Activated T-helper 9 cell treated with anti-CD3 and anti-CD28 coated beads, Interleukin-2, amount 50 U/mL, for 16 hours (primary cell): Measurements from ENCODE around the gene HEATR9.

Experiments used
- DNase-seq: peaks from one replicate; pipeline ENCODE4 v3.0.0-alpha.2; 2020; ENCODE audit warnings: low read depth

Gene HEATR9

GRCh38 chr17:35866341-35866950, 2.2 kb downstream of the HEATR9 start:
- no peak for DNase-seq

GRCh38 chr17:35865412-35866340, 3.0 kb downstream of the HEATR9 start:
- no peak for DNase-seq

- DNase-seq: no peak
Measured at GRCh38 chr17:35864853-35865252, 3.8 kb downstream of the HEATR9 start.

- no peak for DNase-seq
Measured at GRCh38 chr17:35856603-35857002, 12.1 kb downstream of the HEATR9 start.

- no peak for DNase-seq
Measured at GRCh38 chr17:35855965-35856364, 12.7 kb downstream of the HEATR9 start.

- DNase-seq: peak; percentile 28
Measured at GRCh38 chr17:35849469-35850348, 19.0 kb downstream of the HEATR9 start.

GRCh38 chr17:35847633-35848373, 20.9 kb downstream of the HEATR9 start:
- no peak for DNase-seq

- DNase-seq: no peak
Measured at GRCh38 chr17:35847006-35847405, 21.7 kb downstream of the HEATR9 start.

- DNase-seq: no peak
Measured at GRCh38 chr17:35846055-35846809, 22.5 kb downstream of the HEATR9 start.

- no peak for DNase-seq
Measured at GRCh38 chr17:35844547-35844946, 24.1 kb downstream of the HEATR9 start.

- DNase-seq: no peak
Measured at GRCh38 chr17:35843698-35844097, 25.0 kb downstream of the HEATR9 start.

GRCh38 chr17:35842239-35842638, 26.5 kb downstream of the HEATR9 start:
- no peak for DNase-seq

GRCh38 chr17:35841505-35841904, 27.2 kb downstream of the HEATR9 start:
- DNase-seq: no peak

GRCh38 chr17:35841101-35841500, 27.6 kb downstream of the HEATR9 start:
- no peak for DNase-seq

GRCh38 chr17:35825206-35825605, 43.5 kb downstream of the HEATR9 start:
- no peak for DNase-seq

GRCh38 chr17:35821308-35821707, 47.4 kb downstream of the HEATR9 start:
- DNase-seq: no peak

GRCh38 chr17:35819455-35819854, 49.2 kb downstream of the HEATR9 start:
- no peak for DNase-seq

GRCh38 chr17:35817196-35817595, 51.5 kb downstream of the HEATR9 start:
- DNase-seq: no peak

GRCh38 chr17:35816723-35817122, 52.0 kb downstream of the HEATR9 start:
- no peak for DNase-seq

GRCh38 chr17:35812456-35812855, 56.2 kb downstream of the HEATR9 start:
- DNase-seq: no peak

- DNase-seq: no peak
Measured at GRCh38 chr17:35811759-35812158, 56.9 kb downstream of the HEATR9 start.
